GM21528 (cell line): ENCODE results near the gene PLEKHA4.
"Not testable (repeated sequence)": the region's sequence is repeated elsewhere in the genome, so short reads cannot be mapped to it uniquely, and the experiment has no call there.

Source experiments
- ATAC-seq: cut with Tn5 transposase; IDR thresholded peaks from one replicate; pipeline ENCODE4 v1.9.1; 2021; ENCODE audit warnings: mild to moderate bottlenecking, moderate library complexity; ENCODE audit not compliant: unreplicated experiment, low FRiP score

The PLEKHA4 gene

GRCh38 chr19:48804496-48804895 lies 63.9 kb downstream of the PLEKHA4 start:
- ATAC-seq = no peak

GRCh38 chr19:48802623-48803022 lies 65.8 kb downstream of the PLEKHA4 start:
- no peak for ATAC-seq

GRCh38 chr19:48799358-48800300 lies 68.8 kb downstream of the PLEKHA4 start:
- ATAC-seq = no peak

GRCh38 chr19:48798937-48799336 lies 69.5 kb downstream of the PLEKHA4 start:
- ATAC-seq = no peak

GRCh38 chr19:48797103-48797502 lies 71.3 kb downstream of the PLEKHA4 start:
- ATAC-seq = no peak

- no peak for ATAC-seq
Measured at GRCh38 chr19:48796298-48797083, 71.9 kb downstream of the PLEKHA4 start.

- peak; percentile 11 for ATAC-seq
Measured at GRCh38 chr19:48795685-48796070, 72.7 kb downstream of the PLEKHA4 start.

- peak; percentile 65 for ATAC-seq
Measured at GRCh38 chr19:48795055-48795684, 73.2 kb downstream of the PLEKHA4 start.

GRCh38 chr19:48794291-48794690 lies 74.1 kb downstream of the PLEKHA4 start:
- ATAC-seq = no peak

- ATAC-seq = no peak
Measured at GRCh38 chr19:48793271-48793670, 75.1 kb downstream of the PLEKHA4 start.

- ATAC-seq = not testable (repeated sequence)
Measured at GRCh38 chr19:48787331-48787730, 81.1 kb downstream of the PLEKHA4 start.
